T-helper 22 cell (primary cell): ENCODE results near the gene PODXL.
"Not testable (repeated sequence)": the region's sequence is repeated elsewhere in the genome, so short reads cannot be mapped to it uniquely, and the experiment has no call there.

Experiments
- DNase-seq: peaks from one replicate; pipeline ENCODE4 v3.0.0-alpha.2; 2020; ENCODE audit warnings: low read depth

The PODXL gene

GRCh38 chr7:131511071-131511470 is 45.4 kb downstream of the PODXL start:
- DNase-seq, result no peak

DNA sequence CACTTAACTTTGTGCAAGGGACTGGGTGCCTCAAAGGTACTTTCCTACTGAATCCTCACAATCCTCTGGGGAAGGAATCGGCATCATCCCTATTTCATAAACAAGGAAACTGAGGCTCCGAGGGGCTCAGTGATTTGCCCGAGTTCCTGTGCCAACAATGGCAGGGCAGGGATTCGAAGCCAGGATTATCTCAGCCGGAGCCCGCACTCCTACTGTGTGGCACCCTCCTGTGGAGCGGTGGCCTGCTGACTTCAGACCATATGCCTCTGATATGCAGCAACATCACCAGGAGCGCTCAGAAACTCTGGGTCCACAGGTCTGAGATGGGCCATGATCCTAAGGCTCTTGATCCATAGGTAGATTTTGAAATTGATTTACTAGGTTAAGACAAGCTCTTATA is 46.6 kb downstream of the PODXL start:
- DNase-seq, result no peak

GRCh38 chr7:131508754-131509486 is 47.5 kb downstream of the PODXL start:
- no peak for DNase-seq

DNA sequence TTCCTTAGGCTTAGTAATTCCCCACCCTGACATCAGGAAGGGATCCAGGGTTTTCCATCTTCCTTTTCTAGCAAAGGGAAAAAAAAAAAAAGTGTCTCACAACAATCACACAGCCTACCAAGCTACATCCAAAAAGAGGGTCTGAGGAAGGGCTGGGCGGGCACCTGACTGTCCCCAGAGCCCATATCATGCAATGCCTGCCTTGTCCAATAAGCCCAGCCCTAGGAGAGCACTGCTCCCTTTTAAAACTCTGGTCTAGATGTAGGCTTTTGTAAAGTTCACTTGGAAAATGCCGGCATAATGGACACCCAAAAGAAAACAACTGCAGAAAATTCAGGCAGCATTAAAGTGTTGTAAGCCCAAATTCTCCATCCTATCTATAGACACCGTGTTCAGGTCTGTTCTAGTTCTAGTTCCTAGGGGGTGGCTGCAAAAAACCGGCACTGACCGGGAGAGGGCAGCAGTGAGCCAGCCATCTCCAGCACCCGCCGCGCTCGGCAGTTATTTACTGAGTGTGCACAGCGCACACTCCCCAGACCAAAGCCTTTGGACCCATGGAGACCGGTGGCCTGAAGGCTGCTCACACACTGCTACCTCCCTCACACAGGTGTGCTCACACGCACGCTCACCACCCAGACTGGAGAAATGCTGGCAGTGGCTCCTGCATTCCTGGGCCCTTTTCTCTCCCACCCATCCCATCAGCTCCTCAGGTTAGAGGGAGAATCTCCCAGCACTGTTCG is 48.7 kb downstream of the PODXL start:
- DNase-seq, result peak; percentile 46

- DNase-seq, result no peak
Observed at GRCh38 chr7:131506597-131506996, 49.8 kb downstream of the PODXL start.

DNA sequence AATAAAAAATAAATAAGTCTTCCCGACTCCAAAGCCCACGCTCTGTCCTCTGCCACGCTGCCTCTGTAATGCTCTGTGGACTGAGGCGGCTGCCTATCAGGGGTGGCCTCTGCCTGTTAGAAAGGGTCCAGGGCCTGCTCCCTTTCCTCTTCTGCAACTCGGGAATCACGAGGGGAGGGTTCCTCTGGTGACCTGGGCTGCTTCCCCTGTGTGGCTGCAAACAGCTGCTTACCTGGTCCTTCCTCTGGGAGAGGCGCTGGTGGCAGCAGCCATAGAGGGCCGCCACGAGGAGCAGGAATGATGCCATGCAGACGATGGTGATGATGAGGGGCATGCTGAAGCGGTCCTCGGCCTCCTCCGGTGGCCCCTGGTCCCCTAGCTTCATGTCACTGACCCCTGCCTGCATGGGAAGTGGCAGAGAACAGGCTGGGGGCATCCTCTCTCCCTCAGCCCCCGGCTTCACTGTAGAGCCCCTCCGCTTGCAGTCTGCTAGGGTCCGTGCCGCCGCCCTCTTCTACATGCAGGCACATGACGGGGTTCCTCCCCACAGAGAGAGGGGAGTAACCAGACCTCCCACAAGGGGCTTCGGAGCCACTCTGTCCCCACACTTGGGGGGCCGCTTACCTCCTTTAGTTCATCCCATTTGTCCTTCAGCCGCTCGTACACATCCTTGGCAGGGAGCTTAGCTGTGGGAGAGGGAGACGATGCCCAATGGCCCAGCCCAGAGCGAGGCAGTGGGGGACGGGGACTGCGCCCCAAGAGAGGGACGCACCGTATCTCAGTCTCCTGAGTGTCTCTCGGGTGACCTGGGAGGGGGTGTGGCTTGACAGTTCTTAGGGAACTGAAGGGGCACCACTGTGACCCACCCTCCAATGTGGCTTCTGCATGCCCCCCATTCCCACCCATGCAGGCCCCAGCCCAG is 50.5 kb downstream of the PODXL start:
- DNase-seq, result no peak

GRCh38 chr7:131505037-131505620 is 51.3 kb downstream of the PODXL start:
- not testable (repeated sequence) for DNase-seq

DNA sequence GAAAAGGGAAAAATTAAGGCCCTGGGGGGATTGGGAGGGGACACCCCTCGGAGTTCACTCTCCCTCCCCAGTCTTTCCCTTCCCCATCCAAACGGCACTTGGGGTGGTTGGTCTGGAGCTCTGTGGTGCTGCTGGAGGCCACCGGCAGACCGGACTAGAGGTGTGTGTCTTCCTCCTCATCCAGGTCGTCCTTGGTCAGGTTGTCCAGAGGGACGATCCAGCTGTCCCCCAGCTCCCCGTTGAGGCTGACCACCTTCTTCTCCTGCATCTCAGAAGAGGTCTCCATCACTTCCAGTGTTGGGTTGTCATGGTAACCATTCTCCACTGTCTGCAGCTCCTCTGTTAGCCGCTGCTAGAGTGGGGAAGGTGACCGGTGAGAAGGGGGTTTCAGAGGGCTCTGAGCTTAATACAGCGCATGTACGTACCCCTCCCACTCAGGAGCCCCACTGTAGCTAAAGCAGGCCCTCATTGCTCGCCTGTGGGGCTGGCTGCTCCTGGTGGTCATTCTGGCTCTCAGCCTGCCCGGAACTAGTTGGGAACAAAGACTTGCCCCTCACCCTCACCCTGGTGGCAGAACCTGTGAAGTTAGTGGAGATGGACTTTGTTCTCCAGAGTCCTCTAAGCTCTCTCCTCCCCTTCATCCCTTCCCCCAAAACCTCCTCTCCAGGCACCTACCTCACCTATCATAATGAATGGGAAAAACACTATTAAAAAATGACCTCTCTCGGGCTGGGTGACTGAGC is 52.1 kb downstream of the PODXL start:
- DNase-seq, result no peak

DNA sequence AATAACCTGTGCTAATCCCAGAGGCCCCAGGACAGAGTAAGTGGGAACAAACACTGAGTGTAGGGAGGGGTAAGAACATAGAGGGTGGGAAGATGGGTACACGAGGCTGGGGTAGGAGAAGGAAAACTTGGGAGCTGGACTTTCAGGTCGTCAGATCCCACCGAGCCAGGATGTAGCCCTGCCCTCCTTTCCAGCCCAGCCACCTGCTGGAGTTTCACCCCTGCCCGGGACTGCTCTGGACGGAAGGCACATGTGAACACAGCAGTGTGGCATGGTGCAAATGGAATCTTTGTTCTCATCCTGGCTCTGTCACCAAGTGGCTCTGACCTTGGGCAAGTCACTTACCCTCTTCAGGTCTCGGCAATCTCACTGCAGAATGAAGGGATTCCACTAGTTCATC is 52.8 kb downstream of the PODXL start:
- DNase-seq, result no peak

- no peak for DNase-seq
Observed at GRCh38 chr7:131502810-131503508, 53.5 kb downstream of the PODXL start.

- no peak for DNase-seq
Observed at GRCh38 chr7:131501930-131502685, 54.3 kb downstream of the PODXL start.

GRCh38 chr7:131501422-131501821 is 55.0 kb downstream of the PODXL start:
- no peak for DNase-seq

GRCh38 chr7:131500357-131500756 is 56.1 kb downstream of the PODXL start:
- no peak for DNase-seq

- DNase-seq, result no peak
Observed at GRCh38 chr7:131499801-131500200, 56.6 kb downstream of the PODXL start.

DNA sequence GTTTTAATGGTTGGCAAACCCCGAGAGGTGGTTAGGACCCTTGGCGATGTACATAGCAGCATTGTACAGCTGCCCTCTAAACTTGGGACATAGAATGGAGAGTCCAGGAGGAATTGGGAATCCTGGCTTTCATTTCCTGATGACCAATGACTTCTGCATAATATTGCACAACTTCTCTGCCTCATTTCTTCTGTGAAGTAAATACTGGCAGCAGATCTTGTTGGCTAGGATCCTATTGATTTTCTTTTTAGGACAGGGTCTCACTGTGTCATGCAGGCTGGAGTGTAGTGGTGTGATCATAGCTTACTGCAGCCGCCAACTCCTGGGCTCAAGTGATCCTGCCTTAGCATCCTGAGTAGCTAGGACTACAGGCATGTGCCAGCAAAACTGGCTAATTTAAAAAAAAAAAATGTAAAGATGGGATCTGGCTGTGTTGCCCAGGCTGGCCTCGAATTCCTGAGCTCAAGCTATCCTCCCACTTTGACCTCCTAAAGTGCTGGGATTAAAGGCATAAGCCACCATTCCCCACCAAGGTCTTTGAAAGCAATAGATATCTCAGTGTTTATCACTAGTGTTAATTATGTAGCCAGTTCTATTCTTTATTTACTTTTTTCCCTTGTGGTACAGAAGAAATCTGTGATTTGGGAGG is 58.1 kb downstream of the PODXL start:
- no peak for DNase-seq

GRCh38 chr7:131497454-131497853 is 59.0 kb downstream of the PODXL start:
- DNase-seq, result no peak

- no peak for DNase-seq
Observed at GRCh38 chr7:131495669-131496498, 60.5 kb downstream of the PODXL start.

GRCh38 chr7:131494182-131494581 is 62.2 kb downstream of the PODXL start:
- DNase-seq, result no peak

GRCh38 chr7:131493581-131493980 is 62.8 kb downstream of the PODXL start:
- DNase-seq, result no peak
